Measurements from ENCODE around the gene STKLD1. TPM values are rescaled to one million over a fixed set of nuclear protein-coding genes. Genes with fewer than 3 reads are reported as not detected.

STKLD1 gene
- total RNA-seq, 1 donor from 2014 or later = 1.6 TPM

GRCh38 chr9:133454325-133454724, 78.2 kb downstream of the STKLD1 start:
- Histone ChIP-seq H3K27me3 (ENCODE audit: low read depth) (no peaks in the 10 kb centered on the region), H3K27ac (no peak overlapping the region), H3K4me3 (no peak overlapping the region), H3K36me3 (no peaks in the 10 kb centered on the region), H3K4me1 (peaks cover 7% of the 10 kb centered on the region), H3K9me3 (no peaks in the 10 kb centered on the region)
- no peak for ATAC-seq
- DNase-seq = no peak
- TF ChIP-seq CTCF (IDR thresholded peaks at IDR 0.05) = no peak
- intact Hi-C loops (cut with DNase I) = no loop called here

- TF ChIP-seq CTCF (IDR thresholded peaks at IDR 0.05) = no peak
- Histone ChIP-seq H3K27me3 (ENCODE audit: low read depth) (no peaks in the 10 kb centered on the region), H3K36me3 (no peaks in the 10 kb centered on the region), H3K4me3 (no peak overlapping the region), H3K27ac (no peak overlapping the region), H3K4me1 (peaks cover 8% of the 10 kb centered on the region), H3K9me3 (no peaks in the 10 kb centered on the region)
- DNase-seq (no peak), ATAC-seq (no peak)
- intact Hi-C loops (cut with DNase I) = no loop called here
Observed at GRCh38 chr9:133454943-133455673, 78.9 kb downstream of the STKLD1 start.

Other genes with a start within 250 kb of the STKLD1 start
- gene GBGT1, start 212.5 kb upstream of the STKLD1 start, total RNA-seq = 38.5 TPM
- gene OBP2B, start 167.1 kb upstream of the STKLD1 start, total RNA-seq = not detected
- gene ABO, start 101.2 kb upstream of the STKLD1 start, total RNA-seq = 25.0 TPM
- gene SURF6, start 40.2 kb upstream of the STKLD1 start, total RNA-seq = 15.2 TPM
- 24.4 TPM for gene MED22, start 28.2 kb upstream of the STKLD1 start, total RNA-seq
- gene RPL7A, start 28.1 kb upstream of the STKLD1 start, total RNA-seq = 1,397 TPM
- 49.4 TPM for gene SURF1, start 19.9 kb upstream of the STKLD1 start, total RNA-seq
- 15.2 TPM for gene SURF2, start 19.8 kb upstream of the STKLD1 start, total RNA-seq
- 126 TPM for gene SURF4, start 306 bp upstream of the STKLD1 start, total RNA-seq
- gene REXO4, start 41.6 kb downstream of the STKLD1 start, total RNA-seq = 20.9 TPM
- 1.9 TPM for gene ADAMTS13, start 46.0 kb downstream of the STKLD1 start, total RNA-seq
- 34.3 TPM for gene CACFD1, start 83.6 kb downstream of the STKLD1 start, total RNA-seq
- 10.5 TPM for gene SLC2A6, start 102.7 kb downstream of the STKLD1 start, total RNA-seq
- gene MYMK, start 148.6 kb downstream of the STKLD1 start, total RNA-seq = not detected
- 10.1 TPM for gene ADAMTSL2, start 158.3 kb downstream of the STKLD1 start, total RNA-seq
- not detected for gene FAM163B, start 233.0 kb downstream of the STKLD1 start, total RNA-seq